HEK293 (cell line): ENCODE data around the gene VRK3.

Source experiments
- FEZF1 ChIP-seq: fragments of 450-650 bp; formaldehyde crosslinking; IDR thresholded peaks from 2 replicates; pipeline ENCODE4 v1.5.1; 2016; ENCODE audit warnings: missing biosample characterization, missing genetic modification characterization
- KLF8 ChIP-seq: fragments of 450-650 bp; formaldehyde crosslinking; IDR thresholded peaks from 2 replicates; pipeline ENCODE4 v1.5.1; 2016; ENCODE audit warnings: missing biosample characterization, missing genetic modification characterization
- OSR2 ChIP-seq: fragments of 450-650 bp; formaldehyde crosslinking; IDR thresholded peaks from 2 replicates; pipeline ENCODE4 v1.5.1; 2016; ENCODE audit warnings: missing biosample characterization, missing genetic modification characterization
- SP2 ChIP-seq: fragments of 450-650 bp; formaldehyde crosslinking; IDR thresholded peaks from 2 replicates; pipeline ENCODE4 v1.5.1; 2016; ENCODE audit warnings: missing biosample characterization, missing genetic modification characterization
- YY2 ChIP-seq: fragments of 450-650 bp; formaldehyde crosslinking; IDR thresholded peaks from 2 replicates; pipeline ENCODE4 v1.5.1; 2016; ENCODE audit warnings: missing biosample characterization, missing genetic modification characterization
- ZBTB1 ChIP-seq: fragments of 450-650 bp; formaldehyde crosslinking; IDR thresholded peaks from 2 replicates; pipeline ENCODE4 v1.5.1; 2016; ENCODE audit warnings: missing biosample characterization, missing genetic modification characterization
- ZFP3 ChIP-seq: fragments of 450-650 bp; formaldehyde crosslinking; IDR thresholded peaks from 2 replicates; pipeline ENCODE4 v1.5.1; 2016; ENCODE audit warnings: low read depth, missing biosample characterization, missing genetic modification characterization
- ZFP69B ChIP-seq: fragments of 450-650 bp; formaldehyde crosslinking; IDR thresholded peaks from 2 replicates; pipeline ENCODE4 v1.5.1; 2016; ENCODE audit warnings: missing biosample characterization, missing genetic modification characterization
- ZNF148 ChIP-seq: fragments of 450-650 bp; formaldehyde crosslinking; IDR thresholded peaks from 2 replicates; pipeline ENCODE4 v1.5.0; 2017; ENCODE audit warnings: missing biosample characterization, missing genetic modification characterization, borderline replicate concordance
- ZNF155 ChIP-seq: fragments of 450-650 bp; formaldehyde crosslinking; IDR thresholded peaks from 2 replicates; pipeline ENCODE4 v1.5.1; 2016; ENCODE audit warnings: missing biosample characterization, missing genetic modification characterization
- ZNF18 ChIP-seq: fragments of 450-650 bp; formaldehyde crosslinking; IDR thresholded peaks from 2 replicates; pipeline ENCODE4 v1.5.1; 2016; ENCODE audit warnings: missing biosample characterization, missing genetic modification characterization
- ZNF202 ChIP-seq: fragments of 450-650 bp; formaldehyde crosslinking; IDR thresholded peaks from 2 replicates; pipeline ENCODE4 v1.5.1; 2016; ENCODE audit warnings: missing biosample characterization, missing genetic modification characterization, borderline replicate concordance
- ZNF354C ChIP-seq: fragments of 450-650 bp; formaldehyde crosslinking; IDR thresholded peaks from 2 replicates; pipeline ENCODE4 v1.5.1; 2016; ENCODE audit warnings: missing biosample characterization, missing genetic modification characterization, low read depth, borderline replicate concordance
- ZNF423 ChIP-seq: fragments of 450-650 bp; formaldehyde crosslinking; IDR thresholded peaks from 2 replicates; pipeline ENCODE4 v1.5.1; 2016; ENCODE audit warnings: missing biosample characterization, missing genetic modification characterization
- ZNF426 ChIP-seq: fragments of 450-650 bp; formaldehyde crosslinking; IDR thresholded peaks from 2 replicates; pipeline ENCODE4 v1.5.1; 2017; ENCODE audit warnings: missing biosample characterization, missing genetic modification characterization, mild to moderate bottlenecking, inconsistent platforms, moderate library complexity
- ZNF501 ChIP-seq: fragments of 450-650 bp; formaldehyde crosslinking; IDR thresholded peaks from 2 replicates; pipeline ENCODE4 v1.5.1; 2016; ENCODE audit warnings: missing biosample characterization, missing genetic modification characterization
- ZNF654 ChIP-seq: fragments of 450-650 bp; formaldehyde crosslinking; IDR thresholded peaks from 2 replicates; pipeline ENCODE4 v1.5.1; 2016; ENCODE audit warnings: low read depth, missing biosample characterization, missing genetic modification characterization
- ZNF664 ChIP-seq: fragments of 450-650 bp; formaldehyde crosslinking; IDR thresholded peaks from 2 replicates; pipeline ENCODE4 v1.5.1; 2016; ENCODE audit warnings: missing biosample characterization, missing genetic modification characterization
- ZNF704 ChIP-seq: fragments of 450-650 bp; formaldehyde crosslinking; IDR thresholded peaks from 2 replicates; pipeline ENCODE4 v1.5.1; 2016; ENCODE audit warnings: missing biosample characterization, missing genetic modification characterization
- ZNF747 ChIP-seq: fragments of 450-650 bp; formaldehyde crosslinking; IDR thresholded peaks from 2 replicates; pipeline ENCODE4 v1.5.1; 2016; ENCODE audit warnings: missing biosample characterization, missing genetic modification characterization
- ZNF791 ChIP-seq: fragments of 450-650 bp; formaldehyde crosslinking; IDR thresholded peaks from 2 replicates; pipeline ENCODE4 v1.5.1; 2016; ENCODE audit warnings: missing biosample characterization, missing genetic modification characterization
- ZSCAN4 ChIP-seq: fragments of 450-650 bp; formaldehyde crosslinking; IDR thresholded peaks from 2 replicates; pipeline ENCODE4 v1.5.1; 2017; ENCODE audit warnings: missing biosample characterization, missing genetic modification characterization
- TF ChIP-seq, protein P1 (sequence below): fragments of 450-650 bp; formaldehyde crosslinking; IDR thresholded peaks from 2 replicates; pipeline ENCODE4 v1.5.1; 2017; ENCODE audit warnings: missing biosample characterization, missing genetic modification characterization
- TF ChIP-seq, protein P2 (sequence below): fragments of 450-650 bp; IDR thresholded peaks from 2 replicates; pipeline ENCODE4 v1.5.1; 2018; ENCODE audit warnings: missing biosample characterization, mild to moderate bottlenecking, missing genetic modification characterization
- TF ChIP-seq, protein P3 (sequence below): fragments of 450-650 bp; formaldehyde crosslinking; IDR thresholded peaks from 2 replicates; pipeline ENCODE4 v1.5.1; 2016; ENCODE audit warnings: missing biosample characterization, missing genetic modification characterization

VRK3 gene

GRCh38 chr19:50025022-50025793 is at the start of gene VRK3 (continued):
- TF ChIP-seq ZSCAN4 (tag by site-specific recombination) (no peak), FEZF1 (no peak), YY2 (tag by site-specific recombination) (no peak), ZNF426 (tag by site-specific recombination) (no peak), ZNF501 (tag by site-specific recombination) (peak; percentile 63), ZNF654 (no peak), ZNF747 (tag by site-specific recombination) (no peak), KLF8 (tag by site-specific recombination) (peak; percentile 64), ZNF704 (tag by site-specific recombination) (no peak), ZNF423 (tag by site-specific recombination) (no peak), ZNF791 (tag by site-specific recombination) (no peak), ZFP69B (tag by site-specific recombination) (no peak), ZNF18 (no peak), ZBTB1 (tag by site-specific recombination) (no peak), ZNF354C (tag by site-specific recombination) (no peak), ZNF202 (tag by site-specific recombination) (no peak), ZNF664 (no peak), SP2 (peak; percentile 95), ZFP3 (tag by site-specific recombination) (no peak), OSR2 (tag by site-specific recombination) (no peak), ZNF148 (tag by site-specific recombination) (peak; percentile 25; the same call in 1 of the 2 replicates), ZNF155 (tag by site-specific recombination) (no peak)
- TF ChIP-seq, protein P1, sequence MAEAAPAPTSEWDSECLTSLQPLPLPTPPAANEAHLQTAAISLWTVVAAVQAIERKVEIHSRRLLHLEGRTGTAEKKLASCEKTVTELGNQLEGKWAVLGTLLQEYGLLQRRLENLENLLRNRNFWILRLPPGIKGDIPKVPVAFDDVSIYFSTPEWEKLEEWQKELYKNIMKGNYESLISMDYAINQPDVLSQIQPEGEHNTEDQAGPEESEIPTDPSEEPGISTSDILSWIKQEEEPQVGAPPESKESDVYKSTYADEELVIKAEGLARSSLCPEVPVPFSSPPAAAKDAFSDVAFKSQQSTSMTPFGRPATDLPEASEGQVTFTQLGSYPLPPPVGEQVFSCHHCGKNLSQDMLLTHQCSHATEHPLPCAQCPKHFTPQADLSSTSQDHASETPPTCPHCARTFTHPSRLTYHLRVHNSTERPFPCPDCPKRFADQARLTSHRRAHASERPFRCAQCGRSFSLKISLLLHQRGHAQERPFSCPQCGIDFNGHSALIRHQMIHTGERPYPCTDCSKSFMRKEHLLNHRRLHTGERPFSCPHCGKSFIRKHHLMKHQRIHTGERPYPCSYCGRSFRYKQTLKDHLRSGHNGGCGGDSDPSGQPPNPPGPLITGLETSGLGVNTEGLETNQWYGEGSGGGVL (tag by site-specific recombination) = no peak
- TF ChIP-seq, protein P2, sequence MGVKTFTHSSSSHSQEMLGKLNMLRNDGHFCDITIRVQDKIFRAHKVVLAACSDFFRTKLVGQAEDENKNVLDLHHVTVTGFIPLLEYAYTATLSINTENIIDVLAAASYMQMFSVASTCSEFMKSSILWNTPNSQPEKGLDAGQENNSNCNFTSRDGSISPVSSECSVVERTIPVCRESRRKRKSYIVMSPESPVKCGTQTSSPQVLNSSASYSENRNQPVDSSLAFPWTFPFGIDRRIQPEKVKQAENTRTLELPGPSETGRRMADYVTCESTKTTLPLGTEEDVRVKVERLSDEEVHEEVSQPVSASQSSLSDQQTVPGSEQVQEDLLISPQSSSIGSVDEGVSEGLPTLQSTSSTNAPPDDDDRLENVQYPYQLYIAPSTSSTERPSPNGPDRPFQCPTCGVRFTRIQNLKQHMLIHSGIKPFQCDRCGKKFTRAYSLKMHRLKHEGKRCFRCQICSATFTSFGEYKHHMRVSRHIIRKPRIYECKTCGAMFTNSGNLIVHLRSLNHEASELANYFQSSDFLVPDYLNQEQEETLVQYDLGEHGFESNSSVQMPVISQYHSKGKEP (tag by site-specific recombination) = no peak
- TF ChIP-seq, protein P3, sequence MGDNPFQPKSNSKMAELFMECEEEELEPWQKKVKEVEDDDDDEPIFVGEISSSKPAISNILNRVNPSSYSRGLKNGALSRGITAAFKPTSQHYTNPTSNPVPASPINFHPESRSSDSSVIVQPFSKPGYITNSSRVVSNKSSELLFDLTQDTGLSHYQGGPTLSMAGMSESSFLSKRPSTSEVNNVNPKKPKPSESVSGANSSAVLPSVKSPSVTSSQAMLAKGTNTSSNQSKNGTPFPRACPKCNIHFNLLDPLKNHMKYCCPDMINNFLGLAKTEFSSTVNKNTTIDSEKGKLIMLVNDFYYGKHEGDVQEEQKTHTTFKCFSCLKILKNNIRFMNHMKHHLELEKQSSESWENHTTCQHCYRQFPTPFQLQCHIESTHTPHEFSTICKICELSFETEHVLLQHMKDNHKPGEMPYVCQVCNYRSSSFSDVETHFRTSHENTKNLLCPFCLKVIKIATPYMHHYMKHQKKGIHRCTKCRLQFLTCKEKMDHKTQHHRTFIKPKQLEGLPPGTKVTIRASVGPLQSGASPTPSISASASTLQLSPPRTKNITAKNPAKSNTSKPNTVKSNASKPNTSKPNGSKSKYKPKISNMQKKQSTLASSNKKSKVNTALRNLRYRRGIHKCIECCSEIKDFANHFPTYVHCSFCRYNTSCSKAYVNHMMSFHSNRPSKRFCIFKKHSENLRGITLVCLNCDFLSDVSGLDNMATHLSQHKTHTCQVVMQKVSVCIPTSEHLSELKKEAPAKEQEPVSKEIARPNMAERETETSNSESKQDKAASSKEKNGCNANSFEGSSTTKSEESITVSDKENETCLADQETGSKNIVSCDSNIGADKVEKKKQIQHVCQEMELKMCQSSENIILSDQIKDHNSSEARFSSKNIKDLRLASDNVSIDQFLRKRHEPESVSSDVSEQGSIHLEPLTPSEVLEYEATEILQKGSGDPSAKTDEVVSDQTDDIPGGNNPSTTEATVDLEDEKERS (tag by site-specific recombination) = no peak
